Fibroblast of pulmonary artery (primary cell): ENCODE results near the gene PAN3.

Experiments used
- DNase-seq: peaks from one replicate; pipeline ENCODE4 v3.0.0-alpha.2; 2010; ENCODE audit warnings: low read depth
- H3K4me3 ChIP-seq: replicated peaks from 2 replicates; pipeline ENCODE4 v1.5.1; 2011; ENCODE audit warnings: low read depth, mild to moderate bottlenecking, control low read depth, low read length, moderate library complexity
- TF ChIP-seq, protein P1 (sequence below): IDR thresholded peaks from 2 replicates; pipeline ENCODE4 v1.5.1; 2011; ENCODE audit warnings: mild to moderate bottlenecking, control low read depth, low read length, inconsistent platforms; ENCODE audit errors: missing control alignments

Gene PAN3

DNA sequence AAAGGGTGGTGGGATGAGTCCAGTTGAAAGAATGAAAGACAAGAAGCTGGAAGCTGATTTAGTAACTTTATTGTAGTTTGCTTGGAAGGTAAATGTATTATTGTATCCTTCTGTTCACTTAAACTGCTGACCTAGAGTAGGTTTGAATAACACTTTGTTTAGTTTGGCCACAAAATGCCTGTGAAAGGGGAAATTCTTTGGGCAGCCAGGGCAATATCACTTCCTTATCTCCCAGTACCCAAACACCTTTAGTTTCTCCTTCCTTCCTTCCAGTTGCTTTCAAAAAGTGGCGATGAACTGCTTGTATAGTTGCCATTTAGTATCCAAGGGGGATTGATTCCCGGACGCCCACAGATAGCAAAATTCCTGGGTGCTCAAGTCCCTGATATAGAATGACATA is 120.1 kb downstream of the PAN3 start:
- TF ChIP-seq, protein P1, sequence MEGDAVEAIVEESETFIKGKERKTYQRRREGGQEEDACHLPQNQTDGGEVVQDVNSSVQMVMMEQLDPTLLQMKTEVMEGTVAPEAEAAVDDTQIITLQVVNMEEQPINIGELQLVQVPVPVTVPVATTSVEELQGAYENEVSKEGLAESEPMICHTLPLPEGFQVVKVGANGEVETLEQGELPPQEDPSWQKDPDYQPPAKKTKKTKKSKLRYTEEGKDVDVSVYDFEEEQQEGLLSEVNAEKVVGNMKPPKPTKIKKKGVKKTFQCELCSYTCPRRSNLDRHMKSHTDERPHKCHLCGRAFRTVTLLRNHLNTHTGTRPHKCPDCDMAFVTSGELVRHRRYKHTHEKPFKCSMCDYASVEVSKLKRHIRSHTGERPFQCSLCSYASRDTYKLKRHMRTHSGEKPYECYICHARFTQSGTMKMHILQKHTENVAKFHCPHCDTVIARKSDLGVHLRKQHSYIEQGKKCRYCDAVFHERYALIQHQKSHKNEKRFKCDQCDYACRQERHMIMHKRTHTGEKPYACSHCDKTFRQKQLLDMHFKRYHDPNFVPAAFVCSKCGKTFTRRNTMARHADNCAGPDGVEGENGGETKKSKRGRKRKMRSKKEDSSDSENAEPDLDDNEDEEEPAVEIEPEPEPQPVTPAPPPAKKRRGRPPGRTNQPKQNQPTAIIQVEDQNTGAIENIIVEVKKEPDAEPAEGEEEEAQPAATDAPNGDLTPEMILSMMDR = no peak
- no peak overlapping the region for H3K4me3 ChIP-seq
- DNase-seq = no peak

DNA sequence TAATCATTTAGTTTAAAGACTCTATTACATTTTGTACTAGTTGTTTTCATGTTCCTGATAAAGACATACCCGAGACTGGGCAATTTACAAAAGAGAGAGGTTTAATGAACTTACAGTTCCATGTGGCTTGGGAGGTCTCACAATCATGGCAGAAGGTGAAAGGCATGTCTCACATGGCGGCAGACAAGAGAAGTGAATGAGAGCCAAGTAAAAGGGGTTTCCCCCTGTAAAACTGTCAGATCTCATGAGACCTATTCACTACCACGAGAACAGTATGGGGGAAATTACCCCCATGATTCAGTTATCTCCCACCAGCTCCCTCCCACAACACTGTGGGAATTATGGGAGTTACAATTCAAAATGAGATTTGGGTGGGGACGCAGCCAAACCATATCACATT is 129.2 kb downstream of the PAN3 start:
- no peak for DNase-seq
- TF ChIP-seq, protein P1 = no peak
- no peak overlapping the region for H3K4me3 ChIP-seq

DNA sequence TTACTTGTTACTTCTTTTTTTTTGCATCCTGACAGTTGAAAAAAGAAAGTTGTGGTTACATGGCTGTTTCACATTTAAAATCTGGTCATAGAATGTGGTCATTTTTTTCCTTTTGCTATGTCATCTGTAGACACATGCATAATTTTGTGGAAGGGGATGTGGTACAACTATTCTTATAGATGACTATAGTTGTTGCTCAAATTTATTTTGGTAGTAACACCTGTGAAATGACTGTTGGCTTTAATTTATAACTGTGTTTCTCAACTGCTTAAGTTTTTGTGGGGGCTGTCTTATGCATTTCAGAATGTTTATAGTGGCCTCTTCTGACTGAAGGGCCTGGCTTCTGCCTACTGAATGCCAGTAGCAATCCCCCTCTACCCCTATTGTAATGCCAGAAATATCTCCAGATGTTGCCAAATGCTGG is 130.5 kb downstream of the PAN3 start:
- DNase-seq = no peak
- no peak overlapping the region for H3K4me3 ChIP-seq
- TF ChIP-seq, protein P1 = no peak

DNA sequence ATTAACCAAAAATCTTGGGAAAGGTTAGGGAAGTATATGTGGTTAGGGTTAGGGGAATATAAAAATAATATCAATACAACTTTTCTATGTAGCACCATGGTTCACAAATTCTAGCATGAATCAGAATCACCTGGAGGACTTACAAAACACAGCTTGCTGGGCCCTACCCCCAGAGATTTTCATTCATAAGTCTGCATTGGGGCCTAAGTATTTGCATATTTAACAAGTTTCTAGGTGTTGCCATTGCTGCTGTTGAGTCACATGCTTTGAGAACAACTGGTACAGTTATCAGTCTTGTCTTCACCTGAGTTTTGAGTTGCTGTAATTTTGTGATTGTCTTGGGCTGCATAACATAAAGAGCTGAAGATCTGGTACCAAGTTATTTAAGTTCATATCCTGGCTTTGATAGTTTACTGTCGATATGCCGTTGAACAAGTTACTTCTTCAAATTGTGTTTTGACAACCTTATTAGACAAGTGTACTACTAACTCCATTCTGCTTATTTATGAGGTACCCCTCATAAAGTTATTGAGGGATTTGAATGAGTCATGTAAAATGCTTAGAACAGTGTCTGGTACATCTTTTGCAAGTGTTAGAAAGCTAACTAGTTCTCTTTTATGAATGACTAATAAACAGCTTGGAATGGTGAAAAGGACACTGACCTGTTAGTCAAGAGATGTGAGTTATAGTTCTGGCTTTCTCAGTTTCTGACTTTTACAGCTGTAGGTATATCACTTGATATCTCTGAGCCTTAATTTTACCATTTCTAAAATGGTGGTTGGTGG is 132.9 kb downstream of the PAN3 start:
- TF ChIP-seq, protein P1 = no peak
- H3K4me3 ChIP-seq = no peak overlapping the region
- DNase-seq = no peak

DNA sequence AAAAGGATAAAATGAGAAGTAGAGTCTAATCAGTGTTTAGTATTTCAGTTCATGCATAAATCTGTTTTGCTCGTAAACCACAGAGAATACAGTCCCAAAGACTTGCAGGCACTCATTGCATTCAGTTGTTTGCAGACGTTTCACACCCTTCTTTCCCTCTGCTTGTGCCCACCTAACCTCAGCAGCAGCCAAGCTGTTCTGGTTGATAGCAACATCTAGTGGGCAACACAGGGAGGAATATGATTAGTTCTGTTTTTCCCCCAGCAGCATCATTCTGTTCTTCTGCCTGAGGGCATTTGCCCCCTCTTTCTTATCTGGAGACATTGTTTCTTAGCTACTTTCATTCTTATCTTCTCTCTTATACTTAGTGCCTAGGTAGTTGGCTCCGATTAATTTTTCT is 135.6 kb downstream of the PAN3 start:
- TF ChIP-seq, protein P1 = no peak
- no peak overlapping the region for H3K4me3 ChIP-seq
- DNase-seq = peak; percentile 10

DNA sequence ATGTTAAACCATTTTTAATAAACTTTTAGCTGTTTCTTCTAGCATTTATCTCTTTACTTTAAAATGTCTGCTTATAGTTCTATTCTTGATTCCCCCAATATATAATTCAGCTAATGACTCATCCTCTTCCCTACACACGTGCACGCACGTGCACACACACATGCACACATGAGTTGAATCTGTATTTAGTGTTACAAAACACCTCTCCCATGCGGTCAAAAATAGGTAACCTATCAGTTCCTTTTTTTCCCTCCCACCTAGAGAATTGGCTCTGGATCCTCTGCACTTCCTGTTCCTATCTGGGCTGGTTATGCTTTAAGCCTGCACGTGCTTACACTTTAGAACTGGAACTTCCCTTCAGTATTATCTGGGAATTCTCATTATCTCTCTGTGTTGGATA is 144.1 kb downstream of the PAN3 start:
- no peak overlapping the region for H3K4me3 ChIP-seq
- TF ChIP-seq, protein P1 = no peak
- DNase-seq = no peak

DNA sequence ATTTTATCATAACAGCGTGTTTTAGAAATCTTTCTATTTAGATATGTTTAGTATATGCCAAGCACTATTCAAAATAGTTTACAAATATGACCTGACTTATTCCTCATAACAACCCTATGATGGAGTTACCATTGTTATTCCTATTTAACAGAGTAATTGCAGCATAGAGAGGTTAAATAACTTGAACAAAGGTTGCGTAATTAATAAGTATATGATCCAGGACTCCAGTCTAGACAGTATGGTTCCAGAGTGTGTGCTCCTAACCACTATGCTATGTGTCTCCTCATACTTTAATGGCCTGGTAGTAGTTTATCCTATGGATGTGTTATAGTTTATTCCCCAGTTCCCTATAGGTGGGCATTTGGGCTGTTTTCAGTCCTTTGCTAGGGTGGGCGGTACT is 145.3 kb downstream of the PAN3 start:
- TF ChIP-seq, protein P1 = no peak
- no peak for DNase-seq
- no peak overlapping the region for H3K4me3 ChIP-seq
